ENCODE measurements around the gene CRKL. TPM values are rescaled to one million over a fixed set of nuclear protein-coding genes. Genes with fewer than 3 reads are reported as not detected.
"Not testable (repeated sequence)": the region's sequence is repeated elsewhere in the genome, so short reads cannot be mapped to it uniquely, and the experiment has no call there.

Gene CRKL
- total RNA-seq, 1 donor from 2014 or later, result 53.6 TPM

GRCh38 chr22:20887375-20887774 lies 29.8 kb upstream of the CRKL start:
- TF ChIP-seq CTCF (conservative IDR thresholded peaks at IDR 0.05; ENCODE audit: low read depth, low read length), result no peak
- DNase-seq (ENCODE audit: low read depth), result no peak
- H3K4me3 ChIP-seq (ENCODE audit: low read depth, low read length), result no peak overlapping the region

- TF ChIP-seq CTCF (conservative IDR thresholded peaks at IDR 0.05; ENCODE audit: low read depth, low read length), result no peak
- DNase-seq (ENCODE audit: low read depth), result no peak
- H3K4me3 ChIP-seq (ENCODE audit: low read depth, low read length), result no peak overlapping the region
These were observed 28.0 kb upstream of the CRKL start for GRCh38 chr22:20889025-20889704.

- DNase-seq (ENCODE audit: low read depth), result no peak
- H3K4me3 ChIP-seq (ENCODE audit: low read depth, low read length), result no peak overlapping the region
- no peak for TF ChIP-seq CTCF (conservative IDR thresholded peaks at IDR 0.05; ENCODE audit: low read depth, low read length)
These were observed 27.2 kb upstream of the CRKL start for GRCh38 chr22:20889904-20890540.

GRCh38 chr22:20890975-20891374 lies 26.2 kb upstream of the CRKL start:
- no peak overlapping the region for H3K4me3 ChIP-seq (ENCODE audit: low read depth, low read length)
- no peak for DNase-seq (ENCODE audit: low read depth)
- TF ChIP-seq CTCF (conservative IDR thresholded peaks at IDR 0.05; ENCODE audit: low read depth, low read length), result no peak

GRCh38 chr22:20897737-20898136 lies 19.5 kb upstream of the CRKL start:
- not testable (repeated sequence) for DNase-seq (ENCODE audit: low read depth); H3K4me3 ChIP-seq (ENCODE audit: low read depth, low read length)

- TF ChIP-seq CTCF (conservative IDR thresholded peaks at IDR 0.05; ENCODE audit: low read depth, low read length), result no peak
- DNase-seq (ENCODE audit: low read depth), result no peak
- H3K4me3 ChIP-seq (ENCODE audit: low read depth, low read length), result no peak overlapping the region
These were observed 17.3 kb upstream of the CRKL start for GRCh38 chr22:20899827-20900423.

GRCh38 chr22:20901093-20902033 lies 15.8 kb upstream of the CRKL start:
- not testable (repeated sequence) for DNase-seq (ENCODE audit: low read depth); H3K4me3 ChIP-seq (ENCODE audit: low read depth, low read length)

All from epithelial cell of proximal tubule (primary cell).